ENCODE data around the gene NR3C2.

DNA sequence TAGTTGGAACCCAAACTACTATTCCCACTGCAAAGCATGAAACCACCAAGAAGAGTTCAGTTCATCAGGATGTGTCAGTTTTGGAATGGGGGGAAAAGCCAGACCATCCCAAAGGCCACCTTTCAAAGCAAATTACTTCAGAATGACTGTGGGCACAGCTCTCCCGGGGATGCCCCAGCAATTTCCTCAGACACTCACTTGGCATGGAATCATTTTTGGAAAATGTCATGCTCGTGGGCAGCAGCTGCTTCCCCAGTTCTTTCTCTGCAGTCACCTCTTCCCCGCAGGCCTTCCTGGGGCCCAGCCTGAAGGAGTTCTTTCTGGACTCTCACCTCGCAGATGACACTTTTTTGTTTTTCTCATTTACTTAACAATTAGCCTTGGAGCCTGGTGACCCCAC lies 350.3 kb downstream of the NR3C2 start:
- TF ChIP-seq POLR2A (IDR thresholded peaks at IDR 0.05; ENCODE audit: low read depth, low read length) (no peak), POLR2AphosphoS5 (IDR thresholded peaks at IDR 0.05; ENCODE audit: low read depth, low read length) (no peak), TAF1 (IDR thresholded peaks at IDR 0.05; ENCODE audit: low read depth, low read length) (no peak), POU2F2 (IDR thresholded peaks at IDR 0.05; ENCODE audit: low read depth, low read length) (no peak), SPI1 (IDR thresholded peaks at IDR 0.05; ENCODE audit: low read depth, low read length) (no peak), PAX5 (IDR thresholded peaks at IDR 0.05; ENCODE audit: insufficient read depth, low read length, severe bottlenecking) (no peak)
